Stomach (tissue), 9 donors: ENCODE measurements around the gene IDNK. TPM values are rescaled to one million over a fixed set of nuclear protein-coding genes. Genes with fewer than 3 reads are reported as not detected.

Experiments
- DNase-seq, 2 donors: peaks; one replicate each; pipeline versions ENCODE4 v3.0.0 to v3.0.0-alpha.2; 2013 to 2019
- H3K27ac ChIP-seq, 5 donors: fragments of 200-600 bp in 4 of 5; sonication (generic) in 4 of 5; one replicate each; pipeline ENCODE4 v1.5.1; 2013 to 2019; ENCODE audit warnings: mild to moderate bottlenecking in 1 of 5, moderate library complexity in 1 of 5
- H3K27me3 ChIP-seq, 3 donors: fragments of 200-600 bp; sonication (generic); one replicate each; pipeline ENCODE4 v1.5.1; 2017 to 2019; ENCODE audit warnings: mixed run types in 1 of 3
- H3K36me3 ChIP-seq, 4 donors: fragments of 200-600 bp; sonication (generic); 1 replicate in 3 of 4; 2 replicates in 1 of 4; pipeline ENCODE4 v1.5.1; 2016 to 2019
- H3K4me1 ChIP-seq, 4 donors: fragments of 200-600 bp; sonication (generic); one replicate each; pipeline ENCODE4 v1.5.1; 2016 to 2019
- H3K4me3 ChIP-seq, 4 donors: fragments of 200-600 bp; sonication (generic) in 3 of 4; one replicate each; pipeline ENCODE4 v1.5.1; 2016 to 2019; ENCODE audit warnings: mild to moderate bottlenecking in 1 of 4
- H3K9me3 ChIP-seq, 4 donors: fragments of 200-600 bp; sonication (generic); one replicate each; pipeline ENCODE4 v1.5.1; 2016 to 2019
- CTCF ChIP-seq, 7 experiments: fragments of 450-650 bp in 4 of 7; fragments of 200-600 bp in 3 of 7; sonication (generic) in 3 of 7; IDR thresholded peaks; one replicate each; pipeline ENCODE4 v1.5.1; 2016 to 2019; ENCODE audit warnings: antibody characterized with exemption in 7 of 7, control low read depth in 2 of 7, mild to moderate bottlenecking in 1 of 7
- EP300 ChIP-seq: sonication (generic); formaldehyde crosslinking; IDR thresholded peaks from one replicate; pipeline ENCODE4 v1.6.1; 2017; ENCODE audit warnings: antibody characterized with exemption
- POLR2A ChIP-seq, 4 donors: fragments of 450-650 bp; IDR thresholded peaks; one replicate each; pipeline ENCODE4 v1.6.1; 2016; ENCODE audit warnings: antibody characterized with exemption in 4 of 4, control low read depth in 2 of 4, mild to moderate bottlenecking in 1 of 4, moderate library complexity in 1 of 4
- POLR2AphosphoS5 ChIP-seq, 3 donors: sonication (generic); formaldehyde crosslinking; IDR thresholded peaks; one replicate each; pipeline ENCODE4 v1.6.1; 2016; ENCODE audit warnings: antibody characterized with exemption in 3 of 3
- WGBS, 5 donors: extraction: QIAGEN DNeasy Blood & Tissue Kit in 3 of 5; methylation state at CpG; one replicate each; pipeline versions ENCODE4 v1.1.5 to v1.1.7; 2013 to 2018; 5-methylcytosine and 5-hydroxymethylcytosine counted together
- intact Hi-C: fragments of 100-400 bp; cut with DNase I; formaldehyde crosslinking; loops from one replicate; pipeline ENCODE4 v1.15.1; 2023; ENCODE audit warnings: low total_unique reads
- polyA plus RNA-seq, 3 donors: library from polyadenylated mRNA; stranded (reverse); fragments of 200-250 nt; gene quantifications; one replicate each; pipeline ENCODE4 v1.2.3, GENCODE V29; 2013
- total RNA-seq, 5 donors: library from RNA; depleted of rRNA; stranded (reverse); fragments of >200 nt; gene quantifications; one replicate each; pipeline versions ENCODE4 v1.1.0 to v1.2.3, GENCODE V29; 2014 to 2016
- donor health status: healthy with polysubstance abuse.
- donor health status: Bipolar disorder and iron deficiency.
- donor health status: healthy.

Gene IDNK
- total and polyA plus RNA-seq, 8 donors = 2.6 to 24.3 (median 8.0) TPM; not detected in 1

GRCh38 chr9:83656952-83657351 is 34.0 kb downstream of the IDNK start:
- no peaks in the 10 kb centered on the region for H3K27me3 ChIP-seq
- no peak overlapping the region for H3K27ac ChIP-seq
- H3K4me1 ChIP-seq = no peaks in the 10 kb centered on the region
- no peak for DNase-seq
- peaks cover 32 to 100% (median 98%) of the 10 kb centered on the region in 4 donors for H3K36me3 ChIP-seq
- no peak overlapping the region for H3K4me3 ChIP-seq
- intact Hi-C loops = no loop called here
- WGBS, 5 donors = 82 to 92% (median 86%) methylated on average over 6 of the region's 6 CpGs
- TF ChIP-seq EP300 (no peak), POLR2AphosphoS5 (IDR thresholded peaks at IDR 0.05) (no peak), CTCF (IDR thresholded peaks at IDR 0.05) (no peak), POLR2A (IDR thresholded peaks at IDR 0.05) (no peak)
- no peaks in the 10 kb centered on the region for H3K9me3 ChIP-seq

GRCh38 chr9:83662933-83663332 is 40.0 kb downstream of the IDNK start:
- DNase-seq = no peak
- Histone ChIP-seq H3K27ac (no peak overlapping the region), H3K36me3 (peaks cover 45 to 87% (median 85%) of the 10 kb centered on the region in 4 donors), H3K9me3 (no peaks in the 10 kb centered on the region), H3K4me3 (no peak overlapping the region), H3K4me1 (peaks cover 0 to 11% (median 4%) of the 10 kb centered on the region in 4 donors), H3K27me3 (no peaks in the 10 kb centered on the region)
- intact Hi-C loops = no loop called here
- WGBS, 5 donors = 91 to 95% (median 91%) methylated on average over 3 of the region's 3 CpGs
- TF ChIP-seq EP300 (no peak), CTCF (IDR thresholded peaks at IDR 0.05) (no peak), POLR2AphosphoS5 (IDR thresholded peaks at IDR 0.05) (no peak), POLR2A (IDR thresholded peaks at IDR 0.05) (no peak)

DNA sequence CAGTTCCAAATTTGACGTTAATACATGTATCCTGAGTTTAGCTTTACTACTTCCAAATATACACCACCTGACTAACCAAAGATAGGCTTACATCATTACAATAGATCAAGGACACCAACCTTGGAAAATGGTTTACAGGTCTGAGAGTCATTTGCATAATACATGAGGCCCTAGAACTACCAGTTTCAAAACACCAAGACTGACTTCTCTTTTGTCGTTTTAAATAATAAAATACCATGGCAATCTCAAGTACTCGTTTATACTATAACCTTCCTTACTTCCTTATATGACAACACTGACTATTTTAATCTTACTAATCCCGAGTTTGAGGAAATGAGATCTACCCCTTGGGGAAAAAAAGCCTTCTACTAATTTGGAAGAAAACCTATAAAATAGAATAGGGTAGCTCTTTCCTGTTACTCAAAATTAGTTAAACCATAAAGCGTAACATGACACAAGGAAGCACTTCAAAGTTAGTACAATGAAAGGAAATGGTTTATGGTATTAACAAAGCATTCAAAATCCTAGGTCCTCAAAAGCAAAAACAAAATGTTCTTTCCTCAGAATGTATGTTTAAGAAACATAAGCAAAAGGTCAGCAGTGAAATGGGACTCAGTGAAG is 42.7 kb downstream of the IDNK start:
- Histone ChIP-seq H3K36me3 (peaks cover 34 to 81% (median 72%) of the 10 kb centered on the region in 4 donors), H3K9me3 (no peaks in the 10 kb centered on the region), H3K4me1 (peaks cover 0 to 11% (median 4%) of the 10 kb centered on the region in 4 donors), H3K4me3 (no peak overlapping the region), H3K27ac (peak overlapping the region in 2 of 5 donors; percentile 1 to 33), H3K27me3 (no peaks in the 10 kb centered on the region)
- TF ChIP-seq EP300 (no peak), POLR2AphosphoS5 (IDR thresholded peaks at IDR 0.05) (no peak), POLR2A (IDR thresholded peaks at IDR 0.05) (no peak), CTCF (IDR thresholded peaks at IDR 0.05) (no peak)
- 55 to 76% (median 69%) methylated on average over 5 of the region's 5 CpGs for whole genome bisulfite sequencing, 5 donors
- no peak for DNase-seq
- intact Hi-C loops = no loop called here

DNA sequence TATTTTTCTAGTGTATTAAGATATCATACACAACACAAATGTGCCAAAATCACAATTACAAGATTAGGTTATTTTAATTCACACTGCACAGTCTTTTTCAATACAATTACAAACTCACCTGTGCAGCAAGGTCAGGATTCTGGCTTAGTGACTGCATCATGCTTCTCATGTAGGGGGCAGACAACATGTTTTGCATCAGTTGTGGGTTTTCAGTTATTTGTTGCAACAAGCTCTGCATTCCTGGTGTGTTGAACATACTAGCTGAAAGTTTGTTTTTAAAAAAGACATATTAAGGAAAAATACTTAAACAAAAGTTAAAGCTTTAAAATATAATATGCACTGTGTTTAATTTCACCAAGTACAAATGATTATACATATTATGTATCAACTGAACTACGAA is 46.1 kb downstream of the IDNK start:
- intact Hi-C loops = no loop called here
- no peak overlapping the region for H3K27ac ChIP-seq
- no peak for DNase-seq
- 94 to 97% (median 95%) methylated on average over 1 of the region's 1 CpG for WGBS, 5 donors
- H3K9me3 ChIP-seq = no peaks in the 10 kb centered on the region
- no peak for TF ChIP-seq CTCF (IDR thresholded peaks at IDR 0.05)
- no peak for TF ChIP-seq POLR2AphosphoS5 (IDR thresholded peaks at IDR 0.05)
- no peak for TF ChIP-seq POLR2A (IDR thresholded peaks at IDR 0.05)
- peaks cover 26 to 81% (median 72%) of the 10 kb centered on the region in 4 donors for H3K36me3 ChIP-seq
- H3K27me3 ChIP-seq = no peaks in the 10 kb centered on the region
- H3K4me1 ChIP-seq = peaks cover 0 to 11% (median 4%) of the 10 kb centered on the region in 4 donors
- no peak overlapping the region for H3K4me3 ChIP-seq
